Epithelial cell of umbilical artery (primary cell): ENCODE results near the gene EML4. TPM values are rescaled to one million over a fixed set of nuclear protein-coding genes. Genes with fewer than 3 reads are reported as not detected.

Source experiments
- total RNA-seq: library from RNA; depleted of rRNA; stranded (reverse); fragments of >200 nt; gene quantifications from 2 replicates; pipeline ENCODE4 v1.2.3, GENCODE V29; 2014

Gene EML4, protein sequence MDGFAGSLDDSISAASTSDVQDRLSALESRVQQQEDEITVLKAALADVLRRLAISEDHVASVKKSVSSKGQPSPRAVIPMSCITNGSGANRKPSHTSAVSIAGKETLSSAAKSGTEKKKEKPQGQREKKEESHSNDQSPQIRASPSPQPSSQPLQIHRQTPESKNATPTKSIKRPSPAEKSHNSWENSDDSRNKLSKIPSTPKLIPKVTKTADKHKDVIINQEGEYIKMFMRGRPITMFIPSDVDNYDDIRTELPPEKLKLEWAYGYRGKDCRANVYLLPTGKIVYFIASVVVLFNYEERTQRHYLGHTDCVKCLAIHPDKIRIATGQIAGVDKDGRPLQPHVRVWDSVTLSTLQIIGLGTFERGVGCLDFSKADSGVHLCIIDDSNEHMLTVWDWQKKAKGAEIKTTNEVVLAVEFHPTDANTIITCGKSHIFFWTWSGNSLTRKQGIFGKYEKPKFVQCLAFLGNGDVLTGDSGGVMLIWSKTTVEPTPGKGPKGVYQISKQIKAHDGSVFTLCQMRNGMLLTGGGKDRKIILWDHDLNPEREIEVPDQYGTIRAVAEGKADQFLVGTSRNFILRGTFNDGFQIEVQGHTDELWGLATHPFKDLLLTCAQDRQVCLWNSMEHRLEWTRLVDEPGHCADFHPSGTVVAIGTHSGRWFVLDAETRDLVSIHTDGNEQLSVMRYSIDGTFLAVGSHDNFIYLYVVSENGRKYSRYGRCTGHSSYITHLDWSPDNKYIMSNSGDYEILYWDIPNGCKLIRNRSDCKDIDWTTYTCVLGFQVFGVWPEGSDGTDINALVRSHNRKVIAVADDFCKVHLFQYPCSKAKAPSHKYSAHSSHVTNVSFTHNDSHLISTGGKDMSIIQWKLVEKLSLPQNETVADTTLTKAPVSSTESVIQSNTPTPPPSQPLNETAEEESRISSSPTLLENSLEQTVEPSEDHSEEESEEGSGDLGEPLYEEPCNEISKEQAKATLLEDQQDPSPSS
- 24.4 and 27.5 TPM in 2 replicates for total RNA-seq

GRCh38 chr2:42169100-42169873 lies at the start of gene EML4:
Gene EML4, plus strand, starts transcription at chr2:42169353. Its CDS starts 259 bp downstream, at chr2:42169612.

GRCh38 chr2:42360890-42361727 lies 192.0 kb downstream of the EML4 start, which contains the start of gene COX7A2L:
Gene COX7A2L, minus strand, starts transcription at chr2:42361217. Its CDS starts 56 bp downstream, at chr2:42361161.

Other genes with a start within 250 kb of the EML4 start
- gene PKDCC, start 121.3 kb upstream of the EML4 start, total RNA-seq: 12.3 and 16.6 TPM in 2 replicates
- gene COX7A2L, start 191.9 kb downstream of the EML4 start, total RNA-seq: 190 and 233 TPM in 2 replicates